ENCODE data around the gene RBM45. TPM values are rescaled to one million over a fixed set of nuclear protein-coding genes. Genes with fewer than 3 reads are reported as not detected.

RBM45 gene
- polyA plus RNA-seq, 1 donor = 11.0 TPM

- DNase-seq (ENCODE audit: low read depth) = no peak
Observed at GRCh38 chr2:178160601-178161000, 48.4 kb downstream of the RBM45 start.

- no peak for DNase-seq (ENCODE audit: low read depth)
Observed at GRCh38 chr2:178163395-178163794, 51.2 kb downstream of the RBM45 start.

GRCh38 chr2:178163911-178164310 lies 51.7 kb downstream of the RBM45 start:
- DNase-seq (ENCODE audit: low read depth) = no peak

GRCh38 chr2:178173657-178174056 lies 61.4 kb downstream of the RBM45 start:
- DNase-seq (ENCODE audit: low read depth) = no peak

GRCh38 chr2:178177066-178177679 lies 64.9 kb downstream of the RBM45 start:
- DNase-seq (ENCODE audit: low read depth) = no peak

Other genes with a start within 250 kb of the RBM45 start
- 1.00 TPM for gene PDE11A, start 39.7 kb upstream of the RBM45 start, polyA plus RNA-seq (ENCODE audit: insufficient read length)
- 6.2 TPM for gene OSBPL6, start 82.1 kb downstream of the RBM45 start, polyA plus RNA-seq (ENCODE audit: insufficient read length)